HepG2 (cell line): ENCODE results near the gene GRM7. TPM values are rescaled to one million over a fixed set of nuclear protein-coding genes. Genes with fewer than 3 reads are reported as not detected.

Experiments
- ATAC-seq: fragments of 200-7000 bp; cut with Tn5 transposase; 3 replicates; pipeline ENCODE4 v1.9.1; 2020; ENCODE audit warnings: mild to moderate bottlenecking, moderate library complexity
- BruUV-seq: library from RNA; stranded (reverse); fragments of 400-500 nt; replicated peaks from 2 replicates; lab custom pipeline; 2021; lab: Mats Ljungman, UMichigan
- CTCF ChIA-PET: fragments of 300-600 bp; formaldehyde crosslinking; extraction: SDS; loops from one replicate; lab custom pipeline; 2021; ENCODE audit warnings: low total read pairs, inconsistent platforms, low intra/inter-chr PET ratio; lab: Yijun Ruan, JAX
- POLR2A ChIA-PET: fragments of 350-600 bp; sonication (Branson Sonifier 250); formaldehyde crosslinking; loops from one replicate; lab custom pipeline; 2020; ENCODE audit warnings: antibody characterized with exemption, inconsistent platforms; lab: Yijun Ruan, JAX
- DNase-seq: peaks from one replicate; pipeline ENCODE4 v3.0.0-alpha.2; 2015; ENCODE audit warnings: low spot score
- FAIRE-seq: peaks from 3 replicates; lab custom pipeline; 2011; peaks lifted over from hg19 to GRCh38; lab: Jason Lieb, UNC
- H2AFZ ChIP-seq: one replicate; pipeline ENCODE4 v1.6.1; 2011; ENCODE audit warnings: low read length, inconsistent platforms
- H3K27ac ChIP-seq: fragments of 300-600 bp; 3 replicates; pipeline ENCODE4 v1.8.0; 2011; ENCODE audit warnings: mixed run types, mild to moderate bottlenecking, mixed read lengths, low read length, inconsistent platforms; ENCODE audit not compliant: insufficient read depth; ENCODE audit errors: extremely low read length
- H3K27me3 ChIP-seq, 2 experiments: fragments of 200-600 bp in 1 of 2; 2 replicates in 1 of 2; 3 replicates in 1 of 2; pipeline versions ENCODE4 v1.6.0 to v1.8.0; 2011; ENCODE audit warnings: low read length in 2 of 2, mild to moderate bottlenecking in 2 of 2, moderate library complexity in 2 of 2, inconsistent platforms in 1 of 2; ENCODE audit not compliant: insufficient read depth in 2 of 2, control insufficient read depth in 1 of 2
- H3K36me3 ChIP-seq, 2 experiments: fragments of 200-600 bp in 1 of 2; replicated peaks in 1 of 2; 2 replicates in 1 of 2; 3 replicates in 1 of 2; pipeline versions ENCODE4 v1.5.1 to v1.8.0; 2011; ENCODE audit warnings: low read length in 2 of 2, inconsistent platforms in 1 of 2; ENCODE audit not compliant: insufficient read depth in 2 of 2, control insufficient read depth in 1 of 2
- H3K4me1 ChIP-seq: 2 replicates; pipeline ENCODE4 v1.5.1; 2012; ENCODE audit warnings: low read length, inconsistent platforms; ENCODE audit not compliant: insufficient read depth
- H3K4me2 ChIP-seq: 2 replicates; pipeline ENCODE4 v1.6.0; 2011; ENCODE audit warnings: low read depth, low read length, inconsistent platforms
- H3K4me3 ChIP-seq, 3 experiments: fragments of 200-600 bp in 1 of 3; sonication (generic), shearing (Covaris generic) in 1 of 3; replicated peaks in 1 of 3; 2 replicates each; pipeline ENCODE4 v1.5.1; 2011 to 2016; ENCODE audit warnings: low read length in 3 of 3, inconsistent platforms in 2 of 3, low read depth in 2 of 3, mild to moderate bottlenecking in 2 of 3, control low read depth in 1 of 3, mixed read lengths in 1 of 3; ENCODE audit not compliant: insufficient read depth in 1 of 3
- H3K79me2 ChIP-seq: one replicate; pipeline ENCODE4 v1.6.1; 2011; ENCODE audit warnings: low read length, inconsistent platforms; ENCODE audit not compliant: insufficient read depth
- H3K9ac ChIP-seq: 2 replicates; pipeline ENCODE4 v1.6.0; 2011; ENCODE audit warnings: mild to moderate bottlenecking, low read depth, low read length, inconsistent platforms; ENCODE audit not compliant: insufficient read depth
- H3K9me3 ChIP-seq: 2 replicates; pipeline ENCODE4 v1.5.1; 2012; ENCODE audit warnings: mild to moderate bottlenecking, low read length
- H4K20me1 ChIP-seq: 2 replicates; pipeline ENCODE4 v1.6.0; 2011; ENCODE audit warnings: inconsistent platforms, mild to moderate bottlenecking, low read length, moderate library complexity; ENCODE audit not compliant: insufficient read depth
- CEBPG ChIP-seq: IDR thresholded peaks from 2 replicates; pipeline ENCODE4 v1.6.1; 2016
- E2F2 ChIP-seq: sonication (generic); formaldehyde crosslinking; IDR thresholded peaks from 2 replicates; pipeline ENCODE4 v1.4.0; 2020; ENCODE audit warnings: missing genetic modification reagents, borderline replicate concordance
- NCOR1 ChIP-seq: fragments of 200-600 bp; sonication (generic); IDR thresholded peaks from 2 replicates; pipeline ENCODE4 v1.7.0; 2017; ENCODE audit warnings: antibody characterized with exemption, low read length, borderline replicate concordance
- NKX3-1 ChIP-seq: sonication (generic); formaldehyde crosslinking; IDR thresholded peaks from 2 replicates; pipeline ENCODE4 v1.5.0; 2020; ENCODE audit warnings: missing genetic modification reagents
- NPAS2 ChIP-seq: sonication (generic); formaldehyde crosslinking; IDR thresholded peaks from 2 replicates; pipeline ENCODE4 v1.8.0; 2022; ENCODE audit warnings: mild to moderate bottlenecking, missing genetic modification reagents, borderline replicate concordance
- ZNF414 ChIP-seq: sonication (generic); formaldehyde crosslinking; IDR thresholded peaks from 2 replicates; pipeline ENCODE4 v1.5.0; 2020; ENCODE audit warnings: missing genetic modification reagents
- ZNF441 ChIP-seq: sonication (generic); formaldehyde crosslinking; IDR thresholded peaks from 2 replicates; pipeline ENCODE4 v1.7.0; 2021; ENCODE audit warnings: missing genetic modification reagents, borderline replicate concordance
- ZNF503 ChIP-seq: sonication (generic); formaldehyde crosslinking; IDR thresholded peaks from 2 replicates; pipeline ENCODE4 v1.4.0; 2020; ENCODE audit warnings: missing genetic modification reagents
- WGBS: methylation state at CpG from one replicate; pipeline ENCODE4 v1.1.6; 2017; ENCODE audit warnings: low lambda C conversion rate; 5-methylcytosine and 5-hydroxymethylcytosine counted together
- in situ Hi-C: cut with HindIII; loops from 2 replicates; pipeline ENCODE4 v1.10.0; 2017; ENCODE audit warnings: low pct_unique_long_range_greater_than_20kb; ENCODE audit not compliant: extremely low pct_ligation_motif_present
- intact Hi-C: fragments of 100-400 bp; cut with micrococcal nuclease; formaldehyde crosslinking; loops from one replicate; pipeline ENCODE4 v1.10.0; 2022; ENCODE audit not compliant: unreplicated experiment
- polyA plus RNA-seq, 8 experiments: library from polyadenylated mRNA; depleted of rRNA in 3 of 8; stranded (reverse) in 7 of 8; unstranded in 1 of 8; fragments of >200 nt; fragmentation: Illumina TruSeq in 4 of 8; extraction: Trizol in 4 of 8; gene quantifications; 2 replicates each; pipeline versions ENCODE4 v1.2.1 to v1.2.3, GENCODE V29; 2011 to 2016; ENCODE audit warnings: low read depth in 4 of 8, missing spikeins in 1 of 8, mixed read lengths in 1 of 8; ENCODE audit not compliant: insufficient read depth in 1 of 8
- total RNA-seq, 5 experiments: library from RNA; depleted of rRNA; stranded (reverse); fragments of >200 nt; fragmentation: Illumina TruSeq; extraction: Trizol; gene quantifications; 2 replicates each; pipeline ENCODE4 v1.2.3, GENCODE V29; 2016; ENCODE audit warnings: low read depth in 1 of 5

The GRM7 gene
- total and polyA plus RNA-seq, 2 of the 13 experiments (the other 11 are each of a cell fraction or from before 2014, with no cell fraction given) = not detected

GRCh38 chr3:7789324-7789723 lies 928.4 kb downstream of the GRM7 start:
- H3K27ac ChIP-seq = no peak overlapping the region
- H3K4me2 ChIP-seq = no peak overlapping the region
- no peaks in the 10 kb centered on the region for H4K20me1 ChIP-seq
- no peaks in the 10 kb centered on the region for H3K4me1 ChIP-seq
- ATAC-seq (no peak), DNase-seq (no peak)
- no peak overlapping the region for H3K9ac ChIP-seq
- H3K4me3 ChIP-seq = no peak overlapping the region
- intact Hi-C loops = no loop called here
- no peaks in the 10 kb centered on the region for H3K36me3 ChIP-seq
- H2AFZ ChIP-seq = no peak overlapping the region
- H3K9me3 ChIP-seq = peaks cover 41% of the 10 kb centered on the region
- CTCF ChIA-PET = no interaction called here
- TF ChIP-seq ZNF441 (CRISPR knock-in tag) (no peak), NCOR1 (no peak), NKX3-1 (CRISPR knock-in tag) (no peak), ZNF503 (no peak), E2F2 (no peak), CEBPG (CRISPR knock-in tag) (no peak), ZNF414 (CRISPR knock-in tag) (no peak), NPAS2 (CRISPR knock-in tag) (no peak)
- TF ChIP-seq, all 625 proteins: peak for 0
- in situ Hi-C loops = no loop called here
- WGBS = 18% methylated on average over 7 of the region's 7 CpGs
- POLR2A ChIA-PET = no interaction called here
- no peaks in the 10 kb centered on the region for H3K27me3 ChIP-seq
- BruUV-seq = no TSS peak
- no peaks in the 10 kb centered on the region for H3K79me2 ChIP-seq
- no peak for FAIRE-seq
